Stimulated activated naive CD8-positive, alpha-beta T cell treated with anti-CD3 and anti-CD28 coated beads, Interleukin-15, Interleukin-2, amounts not matched to agents 100 ng/mL and 50 ng/mL, for 24 hours (primary cell): ENCODE data around the gene RNF181.
"Not testable (repeated sequence)": the region's sequence is repeated elsewhere in the genome, so short reads cannot be mapped to it uniquely, and the experiment has no call there.

ENCODE experiments used
- H3K27ac Mint-ChIP-seq: one replicate; pipeline ENCODE4 v1.8.0; 2021; ENCODE audit warnings: mild to moderate bottlenecking, mixed read lengths
- H3K27me3 Mint-ChIP-seq: one replicate; pipeline ENCODE4 v1.8.0; 2021; ENCODE audit warnings: mixed read lengths
- H3K36me3 Mint-ChIP-seq: one replicate; pipeline ENCODE4 v1.8.0; 2021; ENCODE audit warnings: low read depth, mixed read lengths
- H3K4me1 Mint-ChIP-seq: one replicate; pipeline ENCODE4 v1.8.0; 2021; ENCODE audit warnings: low read depth, mixed read lengths
- H3K4me3 Mint-ChIP-seq: one replicate; pipeline ENCODE4 v1.8.0; 2021; ENCODE audit warnings: mild to moderate bottlenecking, mixed read lengths
- H3K9me3 Mint-ChIP-seq: one replicate; pipeline ENCODE4 v1.8.0; 2021; ENCODE audit warnings: mixed read lengths

The RNF181 gene, protein sequence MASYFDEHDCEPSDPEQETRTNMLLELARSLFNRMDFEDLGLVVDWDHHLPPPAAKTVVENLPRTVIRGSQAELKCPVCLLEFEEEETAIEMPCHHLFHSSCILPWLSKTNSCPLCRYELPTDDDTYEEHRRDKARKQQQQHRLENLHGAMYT

DNA sequence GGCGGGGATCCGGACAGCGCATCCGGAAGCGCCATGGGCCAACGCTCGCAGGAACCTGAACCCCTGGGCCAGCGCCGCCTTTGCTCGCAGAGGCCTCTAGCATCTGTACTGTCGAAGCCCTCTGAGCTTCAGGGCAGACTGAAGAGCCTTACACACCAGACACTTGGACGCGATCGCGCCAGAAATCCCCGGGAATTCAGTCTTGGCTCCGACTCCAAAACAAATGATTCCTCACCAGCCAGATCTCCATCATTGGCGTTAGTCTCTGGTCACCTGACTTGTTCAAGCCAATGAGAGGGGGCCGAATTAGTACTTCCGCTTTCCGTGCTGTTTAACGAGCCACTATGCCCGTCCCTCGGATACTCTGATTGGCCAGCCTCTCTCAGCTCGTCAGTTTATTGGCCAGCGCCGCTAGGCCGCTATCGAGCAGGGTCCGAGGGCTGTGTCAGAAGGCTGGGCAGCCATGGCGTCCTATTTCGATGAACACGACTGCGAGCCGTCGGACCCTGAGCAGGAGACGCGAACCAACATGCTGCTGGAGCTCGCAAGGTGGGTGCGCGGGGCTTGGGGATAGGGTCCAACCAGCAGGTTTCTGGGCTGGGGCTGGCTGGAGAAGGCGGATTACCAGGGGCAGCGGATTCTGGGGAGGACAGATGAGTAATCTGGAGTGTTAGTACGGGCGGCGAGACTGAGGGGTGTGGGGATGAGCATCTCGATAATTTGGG is at the start of gene RNF181:
TSS of gene RNF181 (plus strand) at position 445 of the 725 bp plus-strand sequence. CDS start at position 464, 19 bp downstream.
- Mint-ChIP-seq H3K36me3 (no peaks in the 10 kb centered on the region), H3K4me1 (peaks cover 38% of the 10 kb centered on the region), H3K9me3 (no peaks in the 10 kb centered on the region), H3K4me3 (peak within 1 kb of the TSS; percentile 90), H3K27ac (peak within 1 kb of the TSS; percentile 92), H3K27me3 (no peaks in the 10 kb centered on the region)

DNA sequence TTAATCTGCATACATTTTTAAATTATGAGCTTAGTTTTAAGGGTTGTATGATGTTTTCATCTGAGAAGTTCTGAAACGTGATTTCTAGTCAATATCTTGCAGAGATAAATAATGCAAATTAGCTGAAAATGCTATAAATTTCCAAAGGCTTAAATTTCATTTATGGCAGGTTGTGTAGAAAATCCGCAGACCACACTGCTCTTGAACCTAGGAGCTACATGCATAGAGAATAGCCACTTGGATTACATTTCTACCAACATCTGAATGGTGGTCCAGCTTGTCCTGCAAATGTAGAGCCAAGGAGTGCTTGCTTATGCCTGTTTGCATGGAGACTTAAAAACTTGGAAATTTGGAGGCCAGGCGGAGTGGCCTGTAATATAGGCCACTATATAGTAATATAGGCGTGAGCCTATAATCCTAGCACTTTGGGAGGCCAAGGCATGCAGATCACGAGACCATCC is 49.7 kb upstream of the RNF181 start:
- Mint-ChIP-seq H3K27me3 (no peaks in the 10 kb centered on the region), H3K9me3 (no peaks in the 10 kb centered on the region), H3K36me3 (peaks cover 54% of the 10 kb centered on the region), H3K27ac (no peak overlapping the region), H3K4me1 (peaks cover 33% of the 10 kb centered on the region), H3K4me3 (no peak overlapping the region)

DNA sequence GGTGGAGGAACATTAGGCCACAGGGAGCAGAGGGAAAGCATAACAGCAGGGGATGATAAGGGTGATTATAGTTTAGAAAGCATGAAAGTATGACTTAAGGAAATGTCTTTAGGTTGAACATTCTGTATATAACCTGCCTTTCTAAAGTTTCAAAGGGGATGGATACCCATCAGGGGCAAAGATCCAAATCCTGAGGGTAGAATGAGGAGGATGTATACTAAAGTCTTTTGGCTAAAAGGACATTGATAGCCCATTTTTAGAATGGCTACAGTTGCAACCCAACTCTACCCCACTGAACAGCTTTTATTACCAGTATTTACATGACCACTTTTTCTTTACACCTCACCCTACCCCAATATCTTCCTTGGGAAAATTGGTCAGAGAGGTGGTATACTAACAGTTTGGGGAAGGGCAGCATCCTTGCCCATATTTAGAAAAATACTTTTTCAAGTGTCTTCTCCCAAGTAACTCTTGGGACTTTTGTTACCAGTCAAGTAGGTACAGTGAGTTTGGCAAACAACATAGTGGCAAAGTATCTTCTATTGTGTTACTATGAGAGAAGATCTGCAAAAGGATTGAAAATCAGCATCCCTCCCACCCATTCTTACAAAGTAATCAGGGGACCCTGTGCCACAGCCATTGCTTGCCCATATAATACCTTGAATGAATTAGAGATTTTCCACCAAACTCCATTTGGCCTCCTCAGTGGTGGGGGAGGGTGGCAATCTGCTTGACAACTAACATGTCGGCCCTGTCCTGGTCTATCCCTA is 48.3 kb upstream of the RNF181 start:
- Mint-ChIP-seq H3K9me3 (no peaks in the 10 kb centered on the region), H3K4me1 (peaks cover 18% of the 10 kb centered on the region), H3K27ac (peak overlapping the region; percentile 69), H3K27me3 (no peaks in the 10 kb centered on the region), H3K36me3 (peaks cover 47% of the 10 kb centered on the region), H3K4me3 (no peak overlapping the region)

DNA sequence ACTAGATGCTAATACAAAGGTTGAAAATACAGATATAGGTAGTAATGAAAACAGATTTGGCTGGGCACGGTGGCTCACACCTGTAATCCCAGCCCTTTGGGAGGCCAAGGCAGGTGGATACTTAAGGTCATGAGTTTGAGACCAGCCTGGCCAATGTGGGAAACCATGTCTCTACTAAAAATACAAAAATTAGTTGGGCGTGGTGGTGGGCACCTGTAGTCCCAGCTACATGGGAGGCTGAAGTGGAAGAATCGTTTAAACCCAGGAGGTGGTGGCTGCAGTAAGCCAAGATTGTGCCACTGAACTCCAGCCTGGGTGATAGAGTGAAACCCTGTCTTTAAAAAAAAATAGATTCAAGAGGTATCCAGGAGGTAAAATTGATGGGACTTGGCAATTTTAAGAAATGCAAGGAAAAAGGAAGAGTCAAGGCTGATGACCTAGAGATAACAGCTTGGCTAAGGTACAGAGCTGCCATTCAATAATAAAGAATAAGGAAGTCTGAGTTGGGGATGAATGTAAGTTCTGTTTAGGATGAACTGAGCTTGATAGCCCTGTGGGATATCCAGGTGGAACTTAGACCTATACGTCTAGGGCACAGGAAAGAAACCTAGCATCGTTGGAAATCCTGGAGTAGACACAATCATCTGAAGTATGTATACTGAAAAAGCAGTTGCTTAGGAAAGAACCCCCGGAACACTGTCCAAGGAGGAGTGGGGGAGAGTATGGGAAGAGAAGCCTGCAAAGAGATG is 47.5 kb upstream of the RNF181 start:
- H3K27ac Mint-ChIP-seq = no peak overlapping the region
- H3K4me3 Mint-ChIP-seq = no peak overlapping the region
- H3K36me3 Mint-ChIP-seq = peaks cover 40% of the 10 kb centered on the region
- H3K9me3 Mint-ChIP-seq = no peaks in the 10 kb centered on the region
- H3K27me3 Mint-ChIP-seq = no peaks in the 10 kb centered on the region
- H3K4me1 Mint-ChIP-seq = peaks cover 11% of the 10 kb centered on the region

DNA sequence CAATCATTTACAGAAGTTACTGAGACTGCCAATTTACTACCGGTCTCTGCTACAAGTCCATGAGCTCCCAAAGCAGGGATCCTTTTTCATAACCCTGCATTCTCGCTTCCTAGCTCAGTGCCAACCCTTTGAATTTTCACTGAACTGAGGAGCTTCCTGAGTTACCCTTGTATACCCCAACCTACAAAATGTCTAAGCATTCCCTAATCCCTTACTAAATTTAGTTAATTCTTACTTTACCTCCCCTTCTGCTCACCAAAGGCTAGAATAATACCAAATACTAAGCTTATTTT is 47.0 kb upstream of the RNF181 start:
- H3K27me3 Mint-ChIP-seq = no peaks in the 10 kb centered on the region
- no peak overlapping the region for H3K4me3 Mint-ChIP-seq
- H3K9me3 Mint-ChIP-seq = no peaks in the 10 kb centered on the region
- H3K27ac Mint-ChIP-seq = no peak overlapping the region
- H3K4me1 Mint-ChIP-seq = peaks cover 7% of the 10 kb centered on the region
- peaks cover 34% of the 10 kb centered on the region for H3K36me3 Mint-ChIP-seq

DNA sequence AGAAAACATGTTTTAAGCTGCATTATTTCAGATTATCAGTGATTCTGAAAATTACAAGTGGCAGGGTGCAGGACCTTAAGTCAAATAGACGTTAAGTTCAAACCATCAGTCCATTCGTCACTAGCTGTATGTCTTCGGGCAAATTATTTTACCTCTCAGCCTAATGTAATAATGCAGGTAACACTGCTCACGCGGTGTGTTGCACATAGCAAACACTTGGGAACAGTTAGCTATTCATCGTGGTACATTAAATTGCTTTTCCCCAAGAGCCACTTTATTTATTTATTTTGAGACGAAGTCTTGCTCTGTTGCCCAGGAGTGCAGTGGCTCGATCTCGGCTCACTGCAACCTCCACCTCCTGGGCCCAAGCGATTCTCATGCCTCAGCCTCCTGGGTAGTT is 46.5 kb upstream of the RNF181 start:
- no peak overlapping the region for H3K4me3 Mint-ChIP-seq
- H3K9me3 Mint-ChIP-seq = no peaks in the 10 kb centered on the region
- peaks cover 33% of the 10 kb centered on the region for H3K36me3 Mint-ChIP-seq
- H3K4me1 Mint-ChIP-seq = peaks cover 4% of the 10 kb centered on the region
- no peaks in the 10 kb centered on the region for H3K27me3 Mint-ChIP-seq
- no peak overlapping the region for H3K27ac Mint-ChIP-seq

DNA sequence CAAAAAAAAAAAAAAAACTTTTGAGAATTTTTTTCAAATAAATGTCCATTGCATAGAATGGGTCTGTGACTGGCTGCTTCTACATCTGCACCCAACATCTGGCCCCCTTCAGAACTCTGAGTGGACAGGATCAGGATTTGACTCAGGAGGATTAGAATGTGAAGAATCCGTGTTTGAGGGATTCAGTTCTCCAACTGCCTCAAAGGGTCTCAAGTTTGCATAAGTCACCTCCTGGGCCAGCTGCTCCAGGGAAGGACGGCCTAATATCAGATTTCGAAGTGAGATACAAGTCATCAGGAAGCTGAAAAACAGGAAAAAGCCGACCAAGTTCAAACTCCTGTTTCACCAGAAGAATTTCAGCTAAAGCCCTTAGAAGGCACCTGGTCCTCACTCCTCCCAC is 45.7 kb upstream of the RNF181 start:
- H3K27me3 Mint-ChIP-seq = no peaks in the 10 kb centered on the region
- no peaks in the 10 kb centered on the region for H3K9me3 Mint-ChIP-seq
- no peak overlapping the region for H3K4me3 Mint-ChIP-seq
- no peaks in the 10 kb centered on the region for H3K4me1 Mint-ChIP-seq
- peaks cover 32% of the 10 kb centered on the region for H3K36me3 Mint-ChIP-seq
- H3K27ac Mint-ChIP-seq = no peak overlapping the region

DNA sequence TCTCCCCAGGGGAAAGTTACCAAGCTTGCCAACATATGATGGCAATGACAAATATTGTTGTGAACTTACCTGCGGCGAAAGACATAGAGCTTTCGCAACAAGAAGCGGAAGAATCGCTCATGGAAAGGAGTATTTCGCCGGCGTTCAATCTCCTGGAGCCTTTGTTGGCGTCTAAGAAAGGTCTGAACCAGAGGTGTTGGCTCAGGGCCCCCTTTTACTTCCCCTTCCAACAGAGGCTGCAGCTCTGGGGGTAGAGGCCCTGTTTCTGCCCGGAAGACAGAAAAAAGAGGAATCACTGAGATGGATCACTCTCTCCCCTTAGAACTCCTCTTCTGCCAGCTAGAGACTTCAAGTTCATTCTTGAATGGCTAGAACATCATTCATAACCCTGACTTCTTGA is 45.1 kb upstream of the RNF181 start:
- Mint-ChIP-seq H3K4me3 (no peak overlapping the region), H3K4me1 (no peaks in the 10 kb centered on the region), H3K36me3 (peaks cover 30% of the 10 kb centered on the region), H3K9me3 (no peaks in the 10 kb centered on the region), H3K27ac (no peak overlapping the region), H3K27me3 (no peaks in the 10 kb centered on the region)

DNA sequence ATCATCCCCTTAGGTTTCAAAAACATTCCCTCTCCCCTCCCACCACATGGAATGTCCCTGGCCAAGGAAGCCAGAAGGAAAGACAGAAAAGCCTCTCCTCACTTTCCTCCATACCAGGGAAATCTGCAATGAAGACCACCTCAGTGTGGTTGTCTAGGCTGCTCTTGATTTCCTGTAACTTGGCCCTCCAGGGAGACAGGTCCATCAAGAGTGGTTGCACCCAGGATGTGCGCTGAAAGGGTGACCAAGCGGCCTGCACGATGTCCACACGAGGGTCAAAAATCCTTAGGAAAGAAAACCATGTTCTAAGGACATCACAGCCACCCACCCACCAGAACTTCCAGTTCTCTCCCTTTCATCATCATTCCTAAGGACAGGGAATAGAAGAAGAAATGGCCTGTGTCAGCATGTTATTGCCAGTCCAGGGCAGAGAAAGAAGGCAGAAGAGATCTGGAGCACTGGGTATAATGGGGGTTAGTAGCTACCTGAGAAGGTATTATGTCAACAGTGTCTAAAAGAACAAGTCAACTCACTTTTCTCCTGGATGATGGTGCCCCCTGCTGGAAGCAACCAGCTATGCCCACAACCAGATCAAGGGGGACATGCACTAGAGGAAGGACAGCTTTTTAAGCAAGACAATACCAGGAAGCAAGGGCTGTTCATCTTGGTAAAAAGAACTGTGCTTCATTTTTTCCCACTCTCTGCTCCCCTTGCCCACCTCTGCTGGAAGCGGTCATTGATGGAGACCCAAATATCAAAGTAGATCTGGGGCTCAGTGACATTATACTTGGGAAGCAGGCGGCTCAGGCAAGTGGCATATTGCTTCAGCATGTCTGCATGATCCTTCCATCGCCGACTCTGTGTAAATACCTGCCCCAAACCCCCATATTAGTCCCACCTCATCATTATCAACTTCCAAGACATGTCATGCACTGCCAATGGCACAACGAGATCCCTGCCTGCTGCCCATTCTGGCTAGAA is 43.6 kb upstream of the RNF181 start:
- no peak overlapping the region for H3K4me3 Mint-ChIP-seq
- no peaks in the 10 kb centered on the region for H3K4me1 Mint-ChIP-seq
- H3K36me3 Mint-ChIP-seq = peaks cover 31% of the 10 kb centered on the region
- H3K27ac Mint-ChIP-seq = no peak overlapping the region
- no peaks in the 10 kb centered on the region for H3K9me3 Mint-ChIP-seq
- H3K27me3 Mint-ChIP-seq = no peaks in the 10 kb centered on the region

DNA sequence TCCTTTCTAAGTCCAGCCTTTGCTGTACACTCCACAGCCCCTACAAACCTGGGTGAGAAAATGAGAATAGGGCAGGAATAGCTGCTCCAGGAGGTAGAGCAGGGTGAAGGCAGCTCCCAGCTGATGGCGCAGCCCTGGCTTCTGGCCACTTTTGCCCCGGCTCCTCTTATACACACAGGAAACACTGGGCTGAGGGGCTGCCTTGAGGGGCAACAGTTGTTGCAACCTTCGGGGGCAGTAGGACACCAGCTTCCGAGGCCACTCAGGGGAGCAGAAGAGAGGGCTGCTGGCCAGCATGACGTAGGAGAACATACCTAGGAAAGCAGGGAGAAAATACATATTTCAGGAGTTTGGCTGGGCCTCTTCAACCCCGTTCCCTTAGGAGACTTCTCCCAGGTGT is 42.4 kb upstream of the RNF181 start:
- H3K4me3 Mint-ChIP-seq = no peak overlapping the region
- H3K4me1 Mint-ChIP-seq = peaks cover 5% of the 10 kb centered on the region
- H3K9me3 Mint-ChIP-seq = no peaks in the 10 kb centered on the region
- H3K27me3 Mint-ChIP-seq = no peaks in the 10 kb centered on the region
- peaks cover 37% of the 10 kb centered on the region for H3K36me3 Mint-ChIP-seq
- no peak overlapping the region for H3K27ac Mint-ChIP-seq

DNA sequence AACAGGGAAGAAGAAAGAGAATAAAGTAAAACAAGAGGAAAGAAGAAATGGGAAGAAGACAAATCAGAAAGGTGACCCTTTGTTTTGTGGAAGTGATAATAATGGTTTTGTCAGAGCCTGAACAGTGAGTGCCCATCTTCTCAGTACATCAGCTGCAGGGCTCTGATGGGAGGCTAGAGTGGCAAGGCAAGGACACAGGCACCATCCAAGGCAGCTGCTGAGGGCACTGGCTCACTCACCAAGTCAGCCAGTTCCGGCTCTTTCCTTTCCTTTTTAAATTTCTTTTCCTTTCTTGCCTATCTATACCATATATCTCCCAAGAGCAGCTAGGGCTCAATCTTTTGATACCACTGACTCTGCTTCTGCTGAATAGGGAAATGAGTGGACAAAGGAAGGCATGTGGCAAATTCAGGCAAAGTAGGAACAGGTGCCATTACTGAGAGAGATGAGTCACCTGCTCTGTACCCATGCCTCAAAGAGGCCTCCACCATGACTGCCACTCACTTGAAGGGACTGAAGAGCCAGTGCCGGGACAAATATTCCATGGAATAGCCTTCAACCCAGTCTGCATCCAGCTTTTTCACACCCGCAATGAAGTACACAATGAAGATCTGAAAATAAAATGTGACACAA is 40.4 kb upstream of the RNF181 start:
- Mint-ChIP-seq H3K27me3 (no peaks in the 10 kb centered on the region), H3K9me3 (no peaks in the 10 kb centered on the region), H3K4me3 (no peak overlapping the region), H3K4me1 (peaks cover 22% of the 10 kb centered on the region), H3K36me3 (peaks cover 40% of the 10 kb centered on the region), H3K27ac (no peak overlapping the region)

DNA sequence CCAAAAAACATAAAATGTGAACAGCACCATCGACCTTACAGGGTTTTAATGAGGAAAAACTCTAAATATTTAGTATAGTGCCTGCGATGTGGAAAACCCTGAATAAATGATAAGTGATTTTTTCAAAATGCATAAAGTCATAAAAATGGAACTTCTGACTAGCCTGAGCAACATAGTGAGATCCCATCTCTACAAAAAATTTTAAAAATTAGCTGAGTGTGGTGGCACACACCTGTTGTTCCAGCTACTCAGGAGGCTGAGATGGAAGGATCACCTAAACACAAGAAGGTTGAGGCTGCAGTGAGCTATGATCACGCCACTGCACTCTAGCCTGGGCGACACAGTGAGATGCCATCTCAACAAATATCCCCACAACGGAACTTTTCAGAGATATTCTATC is 38.4 kb upstream of the RNF181 start:
- Mint-ChIP-seq H3K27me3 (no peaks in the 10 kb centered on the region), H3K27ac (no peak overlapping the region), H3K36me3 (peaks cover 28% of the 10 kb centered on the region)

DNA sequence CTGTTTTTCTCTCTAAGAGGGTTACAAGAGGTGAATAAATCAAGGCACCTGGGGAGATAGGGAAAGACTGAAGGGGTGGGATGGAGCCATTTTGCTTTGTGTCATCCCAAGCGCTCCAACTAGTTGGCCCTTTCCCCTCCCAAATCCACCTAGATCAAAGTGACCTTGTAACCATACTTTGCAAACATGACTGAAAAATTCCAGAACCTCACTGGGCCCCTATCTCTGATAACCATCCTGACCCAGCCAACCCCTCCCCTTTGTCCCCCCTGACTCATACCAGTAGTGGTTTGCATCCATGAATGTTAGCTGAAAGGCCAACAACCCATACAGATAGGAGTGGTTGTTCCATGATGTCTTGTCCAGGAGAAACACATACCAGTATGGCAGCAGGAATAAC is 37.4 kb upstream of the RNF181 start:
- no peaks in the 10 kb centered on the region for H3K9me3 Mint-ChIP-seq
- no peaks in the 10 kb centered on the region for H3K27me3 Mint-ChIP-seq
- peaks cover 40% of the 10 kb centered on the region for H3K4me1 Mint-ChIP-seq
- H3K27ac Mint-ChIP-seq = no peak overlapping the region
- H3K4me3 Mint-ChIP-seq = no peak overlapping the region
- peaks cover 28% of the 10 kb centered on the region for H3K36me3 Mint-ChIP-seq

More for the DNA sequence above, 38.4 kb upstream of the RNF181 start:
- H3K9me3 Mint-ChIP-seq = no peaks in the 10 kb centered on the region
- H3K4me3 Mint-ChIP-seq = no peak overlapping the region
- H3K4me1 Mint-ChIP-seq = peaks cover 36% of the 10 kb centered on the region

DNA sequence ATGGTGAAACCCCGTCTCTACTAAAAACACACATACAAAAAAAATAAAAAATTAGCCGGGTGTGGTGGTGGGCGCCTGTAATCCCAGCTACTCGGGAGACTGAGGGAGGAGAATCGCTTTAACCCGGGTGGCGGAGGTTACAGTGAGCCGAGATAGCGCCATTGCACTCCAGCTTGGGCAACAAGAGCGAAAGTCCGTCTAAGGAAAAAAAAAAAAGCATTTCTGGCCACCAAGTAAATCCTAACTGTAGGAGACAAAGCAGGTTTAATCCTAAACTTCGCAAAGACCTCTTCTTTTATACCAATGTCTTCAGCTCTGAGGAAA is 35.2 kb upstream of the RNF181 start:
- Mint-ChIP-seq H3K36me3 (peaks cover 16% of the 10 kb centered on the region), H3K4me3 (peak overlapping the region; percentile 98), H3K4me1 (peaks cover 46% of the 10 kb centered on the region), H3K27ac (peak overlapping the region; percentile 99)
- H3K9me3 Mint-ChIP-seq, H3K27me3 Mint-ChIP-seq: not testable (repeated sequence)
